Left colon (tissue), 2 donors: ENCODE data around the gene TCHP. TPM values are rescaled to one million over a fixed set of nuclear protein-coding genes. Genes with fewer than 3 reads are reported as not detected.
"Not testable (repeated sequence)": the region's sequence is repeated elsewhere in the genome, so short reads cannot be mapped to it uniquely, and the experiment has no call there.

Experiments used
- ATAC-seq: fragments of 200-7000 bp; cut with Tn5 transposase; one replicate; pipeline ENCODE4 v1.9.1; 2020; ENCODE audit warnings: mild to moderate bottlenecking, moderate library complexity
- DNase-seq, 2 donors: peaks; one replicate each; pipeline ENCODE4 v3.0.0-alpha.2; 2020
- intact Hi-C, 2 donors: fragments of 100-400 bp; cut with DNase I in 1 of 2; cut with micrococcal nuclease in 1 of 2; formaldehyde crosslinking; loops; one replicate each; pipeline versions ENCODE4 v1.11.2 to v1.14.0; 2022; cut with DNase I, micrococcal nuclease
- total RNA-seq, 2 donors: library from RNA; stranded (reverse); fragmentation: NEBNext Ultra II Directional; extraction: Animal tissue kit (Norgen Biotek cat#: 25700); gene quantifications; one replicate each; pipeline ENCODE4 v1.2.1, GENCODE V29; 2021
- donor health status: DM: no; HTN: no; CAD: no.
- donor health status: DM: yes; HTN: yes; CAD: no.

TCHP gene
- total RNA-seq, 2 donors from 2014 or later = 15.0 to 17.2 TPM

- no peak for ATAC-seq
- DNase-seq = no peak
- intact Hi-C loops = no loop called here
Measured at GRCh38 chr12:109877504-109878246, 22.4 kb upstream of the TCHP start.

GRCh38 chr12:109878247-109878625 is 21.8 kb upstream of the TCHP start:
- ATAC-seq (no peak), DNase-seq (no peak)
- intact Hi-C loops = no loop called here

- DNase-seq = no peak
- intact Hi-C loops = no loop called here
- peak; percentile 2 for ATAC-seq
Measured at GRCh38 chr12:109878749-109879148, 21.3 kb upstream of the TCHP start.

GRCh38 chr12:109879351-109880042 is 20.6 kb upstream of the TCHP start:
- intact Hi-C loops = no loop called here
- ATAC-seq (no peak), DNase-seq (no peak)

- peak; percentile 84 for ATAC-seq
- intact Hi-C loops = no loop called here
- peak; percentile 81 to 88 for DNase-seq
Measured at GRCh38 chr12:109880043-109880931, 19.8 kb upstream of the TCHP start, which contains the start of gene GLTP. TSS of gene GLTP (minus strand) at chr12:109880541. CDS start at chr12:109880374, 167 bp downstream.

- DNase-seq (no peak), ATAC-seq (peak; percentile 17)
- intact Hi-C loops = no loop called here
Measured at GRCh38 chr12:109880938-109881337, 19.1 kb upstream of the TCHP start.

GRCh38 chr12:109881752-109882151 is 18.3 kb upstream of the TCHP start:
- ATAC-seq (no peak), DNase-seq (no peak)
- intact Hi-C loops = no loop called here

- DNase-seq (no peak), ATAC-seq (no peak)
- intact Hi-C loops = no loop called here
Measured at GRCh38 chr12:109883461-109883860, 16.6 kb upstream of the TCHP start.

- DNase-seq (no peak), ATAC-seq (peak; percentile 70)
- intact Hi-C loops = no loop called here
Measured at GRCh38 chr12:109885616-109886015, 14.5 kb upstream of the TCHP start.

- peak; percentile 34 for ATAC-seq
- DNase-seq = no peak
- intact Hi-C loops = no loop called here
Measured at GRCh38 chr12:109888179-109889020, 11.7 kb upstream of the TCHP start.

- ATAC-seq (no peak), DNase-seq (no peak)
- intact Hi-C loops = no loop called here
Measured at GRCh38 chr12:109890620-109891170, 9.4 kb upstream of the TCHP start.

- DNase-seq, intact Hi-C loops, ATAC-seq: not testable (repeated sequence)
Measured at GRCh38 chr12:109891731-109892130, 8.3 kb upstream of the TCHP start.

GRCh38 chr12:109892165-109892715 is 7.8 kb upstream of the TCHP start:
- intact Hi-C loops = no loop called here
- ATAC-seq (no peak), DNase-seq (no peak)

- DNase-seq (no peak), ATAC-seq (no peak)
Measured at GRCh38 chr12:109892748-109893147, 7.3 kb upstream of the TCHP start.

GRCh38 chr12:109893261-109893995 is 6.6 kb upstream of the TCHP start:
- ATAC-seq = no peak
- intact Hi-C loops = no loop called here

More at GRCh38 chr12:109892748-109893147, 7.3 kb upstream of the TCHP start:
- intact Hi-C loops = no loop called here

GRCh38 chr12:109894939-109895338 is 5.1 kb upstream of the TCHP start:
- intact Hi-C loops = no loop called here
- no peak for ATAC-seq
- no peak for DNase-seq

More at GRCh38 chr12:109893261-109893995, 6.6 kb upstream of the TCHP start:
- DNase-seq = no peak

- intact Hi-C loops = no loop called here
- no peak for DNase-seq
- ATAC-seq = no peak
Measured at GRCh38 chr12:109896188-109896587, 3.9 kb upstream of the TCHP start.
